A549 (cell line): ENCODE data around the gene TMEM271.

Experiments used
- CHD2 ChIP-seq: fragments of 150-350 bp; IDR thresholded peaks from 2 replicates; pipeline ENCODE4 v1.6.1; 2014; ENCODE audit warnings: low read length; ENCODE audit not compliant: partially characterized antibody
- ELK1 ChIP-seq: fragments of 150-350 bp; IDR thresholded peaks from 2 replicates; pipeline ENCODE4 v1.6.1; 2014; ENCODE audit warnings: low read depth, mild to moderate bottlenecking, low read length
- ESRRA ChIP-seq: fragments of 150-350 bp; IDR thresholded peaks from 2 replicates; pipeline ENCODE4 v1.6.1; 2014; ENCODE audit warnings: mild to moderate bottlenecking, low read length, borderline replicate concordance
- KDM5A ChIP-seq: fragments of 200-600 bp; sonication (generic); IDR thresholded peaks from 2 replicates; pipeline ENCODE4 v1.6.1; 2016; ENCODE audit warnings: antibody characterized with exemption, mild to moderate bottlenecking
- NFE2L2 ChIP-seq: fragments of 150-350 bp; conservative IDR thresholded peaks from 2 replicates; pipeline ENCODE4 v1.6.1; 2014; ENCODE audit warnings: low read length
- POLR2A ChIP-seq: IDR thresholded peaks from 2 replicates; pipeline ENCODE4 v1.6.1; 2012; ENCODE audit warnings: mild to moderate bottlenecking, low read length
- TP53 ChIP-seq: fragments of 250-450 bp; sonication (Bioruptor Pico); IDR thresholded peaks from 2 replicates; pipeline ENCODE4 v1.5.0; 2021; ENCODE audit warnings: mild to moderate bottlenecking, moderate library complexity
- USF2 ChIP-seq: fragments of 450-650 bp; IDR thresholded peaks from 2 replicates; pipeline ENCODE4 v1.6.1; 2014; ENCODE audit warnings: antibody characterized with exemption
- ZFP36 ChIP-seq: fragments of 450-650 bp; IDR thresholded peaks from 2 replicates; pipeline ENCODE4 v1.6.1; 2014; ENCODE audit warnings: borderline replicate concordance; ENCODE audit not compliant: partially characterized antibody
- TF ChIP-seq, protein P1 (sequence below): fragments of >200 bp; sonication (Bioruptor Twin); formaldehyde crosslinking; IDR thresholded peaks from 3 replicates; pipeline ENCODE4 v1.5.1; 2016
- TF ChIP-seq, protein P2 (sequence below): IDR thresholded peaks from 2 replicates; pipeline ENCODE4 v1.6.1; 2012

- TF ChIP-seq, protein P1, sequence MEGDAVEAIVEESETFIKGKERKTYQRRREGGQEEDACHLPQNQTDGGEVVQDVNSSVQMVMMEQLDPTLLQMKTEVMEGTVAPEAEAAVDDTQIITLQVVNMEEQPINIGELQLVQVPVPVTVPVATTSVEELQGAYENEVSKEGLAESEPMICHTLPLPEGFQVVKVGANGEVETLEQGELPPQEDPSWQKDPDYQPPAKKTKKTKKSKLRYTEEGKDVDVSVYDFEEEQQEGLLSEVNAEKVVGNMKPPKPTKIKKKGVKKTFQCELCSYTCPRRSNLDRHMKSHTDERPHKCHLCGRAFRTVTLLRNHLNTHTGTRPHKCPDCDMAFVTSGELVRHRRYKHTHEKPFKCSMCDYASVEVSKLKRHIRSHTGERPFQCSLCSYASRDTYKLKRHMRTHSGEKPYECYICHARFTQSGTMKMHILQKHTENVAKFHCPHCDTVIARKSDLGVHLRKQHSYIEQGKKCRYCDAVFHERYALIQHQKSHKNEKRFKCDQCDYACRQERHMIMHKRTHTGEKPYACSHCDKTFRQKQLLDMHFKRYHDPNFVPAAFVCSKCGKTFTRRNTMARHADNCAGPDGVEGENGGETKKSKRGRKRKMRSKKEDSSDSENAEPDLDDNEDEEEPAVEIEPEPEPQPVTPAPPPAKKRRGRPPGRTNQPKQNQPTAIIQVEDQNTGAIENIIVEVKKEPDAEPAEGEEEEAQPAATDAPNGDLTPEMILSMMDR: no peak
- TF ChIP-seq POLR2A (no peak), ELK1 (no peak), USF2 (no peak), TP53 (CRISPR knock-in tag) (no peak), ZFP36 (no peak), CHD2 (no peak), NFE2L2 (no peak), KDM5A (no peak), ESRRA (no peak)
- TF ChIP-seq, protein P2, sequence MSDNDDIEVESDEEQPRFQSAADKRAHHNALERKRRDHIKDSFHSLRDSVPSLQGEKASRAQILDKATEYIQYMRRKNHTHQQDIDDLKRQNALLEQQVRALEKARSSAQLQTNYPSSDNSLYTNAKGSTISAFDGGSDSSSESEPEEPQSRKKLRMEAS: no peak
Observed at GRCh38 chr4:524196-524595, 51.9 kb downstream of the TMEM271 start.
